ENCODE data around the gene MAN1C1. TPM values are rescaled to one million over a fixed set of nuclear protein-coding genes. Genes with fewer than 3 reads are reported as not detected.

Gene MAN1C1
- polyA plus RNA-seq, 5 donors = 12.3 to 19.2 (median 14.7) TPM

Other genes with a start within 250 kb of the MAN1C1 start
- gene RHCE, start 196.0 kb upstream of the MAN1C1 start, polyA plus RNA-seq (ENCODE audit: insufficient read depth in 1 of 5, insufficient read length in 5 of 5, low replicate concordance in 1 of 5) = 1 to 10 TPM in 3 of 5 donors, under 1 TPM in 2; 0.41 to 4.9 (median 1.4) TPM
- gene MACO1, start 185.9 kb upstream of the MAN1C1 start, polyA plus RNA-seq (ENCODE audit: insufficient read depth in 1 of 5, insufficient read length in 5 of 5, low replicate concordance in 1 of 5) = 10 to 100 TPM; 22.2 to 29.8 (median 24.1) TPM
- 10 to 100 TPM; 17.5 to 26.8 (median 18.2) TPM for gene LDLRAP1, start 73.2 kb upstream of the MAN1C1 start, polyA plus RNA-seq (ENCODE audit: insufficient read depth in 1 of 5, insufficient read length in 5 of 5, low replicate concordance in 1 of 5)
- 100 to 1,000 TPM in 2 of 5 donors, 10 to 100 TPM in 3; 73.7 to 110 (median 88.6) TPM for gene SELENON, start 183.4 kb downstream of the MAN1C1 start, polyA plus RNA-seq (ENCODE audit: insufficient read depth in 1 of 5, insufficient read length in 5 of 5, low replicate concordance in 1 of 5)
- gene MTFR1L, start 203.2 kb downstream of the MAN1C1 start, polyA plus RNA-seq (ENCODE audit: insufficient read depth in 1 of 5, insufficient read length in 5 of 5, low replicate concordance in 1 of 5) = 10 to 100 TPM; 71.4 to 89.1 (median 77.6) TPM
- gene AUNIP, start 242.7 kb downstream of the MAN1C1 start, polyA plus RNA-seq (ENCODE audit: insufficient read depth in 1 of 5, insufficient read length in 5 of 5, low replicate concordance in 1 of 5) = 1 to 10 TPM; 1.9 to 3.3 (median 2.4) TPM